Neural cell (in vitro differentiated cells): ENCODE results near the gene OPRD1. TPM values are rescaled to one million over a fixed set of nuclear protein-coding genes. Genes with fewer than 3 reads are reported as not detected.

Source experiments
- H2AFZ ChIP-seq: fragments of 200-600, 300-800 bp; sonication (generic), shearing (Covaris generic); 2 replicates; pipeline ENCODE4 v1.6.0; 2014; ENCODE audit warnings: low read depth, mild to moderate bottlenecking, antibody characterized with exemption, low read length, moderate library complexity
- H3F3A ChIP-seq: fragments of 200-600 bp; shearing (Covaris generic); 2 replicates; pipeline ENCODE4 v1.6.1; 2016; ENCODE audit warnings: mild to moderate bottlenecking, moderate library complexity, mixed read lengths, antibody characterized with exemption, low read length; ENCODE audit not compliant: insufficient read depth, poor library complexity, severe bottlenecking
- H3K27ac ChIP-seq: fragments of 200-600, 300-800 bp; sonication (generic), shearing (Covaris generic); 2 replicates; pipeline ENCODE4 v1.5.1; 2014; ENCODE audit warnings: mild to moderate bottlenecking, low read length, moderate library complexity
- H3K27me3 ChIP-seq: fragments of 300-800, 200-600 bp; sonication (generic), shearing (Covaris generic); 2 replicates; pipeline ENCODE4 v1.6.0; 2014; ENCODE audit warnings: mild to moderate bottlenecking, low read depth, low read length, moderate library complexity; ENCODE audit not compliant: insufficient read depth
- H3K36me3 ChIP-seq: fragments of 300-800, 200-600 bp; sonication (generic), shearing (Covaris generic); 2 replicates; pipeline ENCODE4 v1.5.1; 2014; ENCODE audit warnings: mild to moderate bottlenecking, antibody characterized with exemption, low read length, moderate library complexity; ENCODE audit not compliant: insufficient read depth
- H3K4me2 ChIP-seq: fragments of 300-800, 200-600 bp; sonication (generic), shearing (Covaris generic); 2 replicates; pipeline ENCODE4 v1.6.0; 2014; ENCODE audit warnings: mild to moderate bottlenecking, low read length
- H3K4me3 ChIP-seq: fragments of 300-800, 200-600 bp; sonication (generic), shearing (Covaris generic); 2 replicates; pipeline ENCODE4 v1.5.1; 2014; ENCODE audit warnings: mild to moderate bottlenecking, low read length, moderate library complexity
- H3K79me2 ChIP-seq: fragments of 200-600 bp; shearing (Covaris generic); replicated peaks from 2 replicates; pipeline ENCODE4 v1.6.0; 2014; ENCODE audit warnings: mild to moderate bottlenecking, low read length, moderate library complexity; ENCODE audit not compliant: insufficient read depth
- H3K9ac ChIP-seq: fragments of 300-800, 200-600 bp; sonication (generic), shearing (Covaris generic); 2 replicates; pipeline ENCODE4 v1.6.1; 2016; ENCODE audit warnings: mild to moderate bottlenecking, low read length, mixed read lengths
- H3K9me2 ChIP-seq: fragments of 200-600 bp; shearing (Covaris generic); 2 replicates; pipeline ENCODE4 v1.6.1; 2016; ENCODE audit warnings: mild to moderate bottlenecking, low read length, mixed read lengths; ENCODE audit not compliant: insufficient read depth
- H3K9me3 ChIP-seq: fragments of 200-600, 300-800 bp; sonication (generic), shearing (Covaris generic); 2 replicates; pipeline ENCODE4 v1.6.1; 2016; ENCODE audit warnings: mild to moderate bottlenecking, mixed run types, low read length, moderate library complexity, mixed read lengths
- H4K20me1 ChIP-seq: fragments of 200-600 bp; shearing (Covaris generic); 2 replicates; pipeline ENCODE4 v1.6.1; 2016; ENCODE audit warnings: mild to moderate bottlenecking, mixed run types; ENCODE audit not compliant: insufficient read depth
- EP300 ChIP-seq: fragments of 450-650 bp; conservative IDR thresholded peaks from 2 replicates; pipeline ENCODE4 v1.6.1; 2014; ENCODE audit warnings: antibody characterized with exemption, mild to moderate bottlenecking, moderate library complexity; ENCODE audit not compliant: poor library complexity, severe bottlenecking
- EZH2 ChIP-seq: fragments of 200-600, 300-800 bp; shearing (Covaris generic), sonication (generic); IDR thresholded peaks from 2 replicates; pipeline ENCODE4 v1.6.1; 2014; ENCODE audit warnings: antibody characterized with exemption, low read length, borderline replicate concordance, mild to moderate bottlenecking; ENCODE audit not compliant: insufficient read depth, poor library complexity, severe bottlenecking
- MXI1 ChIP-seq: fragments of 450-650 bp; conservative IDR thresholded peaks from 2 replicates; pipeline ENCODE4 v1.6.1; 2014; ENCODE audit warnings: antibody characterized with exemption, mild to moderate bottlenecking; ENCODE audit not compliant: poor library complexity, severe bottlenecking
- RAD21 ChIP-seq: fragments of 450-650 bp; conservative IDR thresholded peaks from 2 replicates; pipeline ENCODE4 v1.6.1; 2014; ENCODE audit warnings: antibody characterized with exemption, mild to moderate bottlenecking, moderate library complexity
- REST ChIP-seq: IDR thresholded peaks from 2 replicates; pipeline ENCODE4 v1.6.1; 2012; ENCODE audit warnings: borderline replicate concordance
- SMC3 ChIP-seq: fragments of 450-650 bp; conservative IDR thresholded peaks from 2 replicates; pipeline ENCODE4 v1.6.1; 2014; ENCODE audit warnings: antibody characterized with exemption, mild to moderate bottlenecking, moderate library complexity; ENCODE audit not compliant: poor library complexity
- TAF1 ChIP-seq: IDR thresholded peaks from 2 replicates; pipeline ENCODE4 v1.6.1; 2012; ENCODE audit warnings: low read depth
- polyA plus RNA-seq: library from polyadenylated mRNA; depleted of rRNA; stranded (reverse); fragments of >200 nt; gene quantifications from 2 replicates; pipeline ENCODE4 v1.2.3, GENCODE V29; 2014
- TF ChIP-seq, protein P1 (sequence below): fragments of 450-650 bp; IDR thresholded peaks from 2 replicates; pipeline ENCODE4 v1.5.1; 2014; ENCODE audit warnings: antibody characterized with exemption, mild to moderate bottlenecking, moderate library complexity; ENCODE audit not compliant: poor library complexity, severe bottlenecking

The OPRD1 gene
- polyA plus RNA-seq, 1 donor from 2014 or later = 0.09 TPM

- no peak for TF ChIP-seq REST
Measured at GRCh38 chr1:28813931-28814465, 2.0 kb downstream of the OPRD1 start (continued).

- peaks cover 35% of the 10 kb centered on the region for H3K27me3 ChIP-seq
- TF ChIP-seq TAF1 (no peak), RAD21 (no peak), MXI1 (no peak), REST (no peak), EZH2 (no peak), EP300 (no peak), SMC3 (no peak)
- TF ChIP-seq, protein P1, sequence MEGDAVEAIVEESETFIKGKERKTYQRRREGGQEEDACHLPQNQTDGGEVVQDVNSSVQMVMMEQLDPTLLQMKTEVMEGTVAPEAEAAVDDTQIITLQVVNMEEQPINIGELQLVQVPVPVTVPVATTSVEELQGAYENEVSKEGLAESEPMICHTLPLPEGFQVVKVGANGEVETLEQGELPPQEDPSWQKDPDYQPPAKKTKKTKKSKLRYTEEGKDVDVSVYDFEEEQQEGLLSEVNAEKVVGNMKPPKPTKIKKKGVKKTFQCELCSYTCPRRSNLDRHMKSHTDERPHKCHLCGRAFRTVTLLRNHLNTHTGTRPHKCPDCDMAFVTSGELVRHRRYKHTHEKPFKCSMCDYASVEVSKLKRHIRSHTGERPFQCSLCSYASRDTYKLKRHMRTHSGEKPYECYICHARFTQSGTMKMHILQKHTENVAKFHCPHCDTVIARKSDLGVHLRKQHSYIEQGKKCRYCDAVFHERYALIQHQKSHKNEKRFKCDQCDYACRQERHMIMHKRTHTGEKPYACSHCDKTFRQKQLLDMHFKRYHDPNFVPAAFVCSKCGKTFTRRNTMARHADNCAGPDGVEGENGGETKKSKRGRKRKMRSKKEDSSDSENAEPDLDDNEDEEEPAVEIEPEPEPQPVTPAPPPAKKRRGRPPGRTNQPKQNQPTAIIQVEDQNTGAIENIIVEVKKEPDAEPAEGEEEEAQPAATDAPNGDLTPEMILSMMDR = no peak
- H3K9me3 ChIP-seq = no peaks in the 10 kb centered on the region
- H3F3A ChIP-seq = no peaks in the 10 kb centered on the region
- no peak overlapping the region for H2AFZ ChIP-seq
- H3K9ac ChIP-seq = no peak overlapping the region
- H3K4me3 ChIP-seq = no peak overlapping the region
- H3K4me2 ChIP-seq = no peak overlapping the region
- no peaks in the 10 kb centered on the region for H3K79me2 ChIP-seq
- no peaks in the 10 kb centered on the region for H4K20me1 ChIP-seq
- no peaks in the 10 kb centered on the region for H3K9me2 ChIP-seq
- H3K27ac ChIP-seq = no peak overlapping the region
- no peaks in the 10 kb centered on the region for H3K36me3 ChIP-seq
Measured at GRCh38 chr1:28815533-28816185, 3.7 kb downstream of the OPRD1 start.
